Left ventricle myocardium inferior (tissue), 1 donor: Measurements from ENCODE around the gene EVPLL. TPM values are rescaled to one million over a fixed set of nuclear protein-coding genes. Genes with fewer than 3 reads are reported as not detected.
"Not testable (repeated sequence)": the region's sequence is repeated elsewhere in the genome, so short reads cannot be mapped to it uniquely, and the experiment has no call there.

Experiments
- DNase-seq: peaks from one replicate; pipeline ENCODE4 v3.0.0-alpha.2; 2020
- H3K27ac ChIP-seq: fragments of 200-600 bp; replicated peaks from 2 replicates; pipeline ENCODE4 v1.8.0; 2021
- H3K27me3 ChIP-seq: fragments of 200-600 bp; 2 replicates; pipeline ENCODE4 v1.8.0; 2021; ENCODE audit warnings: low read depth
- H3K36me3 ChIP-seq: fragments of 200-600 bp; 2 replicates; pipeline ENCODE4 v1.8.0; 2021
- H3K4me1 ChIP-seq: fragments of 200-600 bp; 2 replicates; pipeline ENCODE4 v1.8.0; 2021
- H3K4me3 ChIP-seq: fragments of 200-600 bp; 2 replicates; pipeline ENCODE4 v1.8.0; 2021; ENCODE audit warnings: mild to moderate bottlenecking, moderate library complexity
- H3K9me3 ChIP-seq: fragments of 200-600 bp; replicated peaks from 2 replicates; pipeline ENCODE4 v1.8.0; 2021
- CTCF ChIP-seq: fragments of 200-600 bp; IDR thresholded peaks from 2 replicates; pipeline ENCODE4 v1.8.0; 2021; ENCODE audit warnings: antibody characterized with exemption, mild to moderate bottlenecking, borderline replicate concordance
- intact Hi-C: fragments of 100-400 bp; cut with micrococcal nuclease; formaldehyde crosslinking; loops from one replicate; pipeline ENCODE4 v1.11.0; 2022
- total RNA-seq: library from RNA; stranded (reverse); fragmentation: NEBNext Ultra II Directional; extraction: Animal tissue kit (Norgen Biotek cat#: 25700); gene quantifications from one replicate; pipeline ENCODE4 v1.2.1, GENCODE V29; 2021
- donor health status: DM: no; HTN: yes; CAD: no; lungs with severe emphysema.

EVPLL gene
- total RNA-seq, 1 donor from 2014 or later: not detected

- H3K9me3 ChIP-seq: peaks cover 1% of the 10 kb centered on the region
- TF ChIP-seq CTCF: no peak
- intact Hi-C loops: no loop called here
- no peak overlapping the region for H3K4me3 ChIP-seq
- no peaks in the 10 kb centered on the region for H3K4me1 ChIP-seq
- H3K36me3 ChIP-seq: no peaks in the 10 kb centered on the region
- H3K27ac ChIP-seq: no peak overlapping the region
- peaks cover 51% of the 10 kb centered on the region for H3K27me3 ChIP-seq
- no peak for DNase-seq
These were observed 3.0 kb downstream of the EVPLL start for GRCh38 chr17:18380471-18381157.

GRCh38 chr17:18381158-18381952 lies 3.8 kb downstream of the EVPLL start:
- Histone ChIP-seq H3K27me3 (peaks cover 54% of the 10 kb centered on the region), H3K4me1 (no peaks in the 10 kb centered on the region), H3K27ac (no peak overlapping the region), H3K9me3 (no peaks in the 10 kb centered on the region), H3K36me3 (no peaks in the 10 kb centered on the region), H3K4me3 (no peak overlapping the region)
- intact Hi-C loops: no loop called here
- DNase-seq: no peak
- no peak for TF ChIP-seq CTCF

GRCh38 chr17:18381953-18382245 lies 4.3 kb downstream of the EVPLL start:
- H3K4me1 ChIP-seq: no peaks in the 10 kb centered on the region
- no peak for DNase-seq
- TF ChIP-seq CTCF: no peak
- H3K4me3 ChIP-seq: no peak overlapping the region
- intact Hi-C loops: no loop called here
- no peaks in the 10 kb centered on the region for H3K36me3 ChIP-seq
- no peaks in the 10 kb centered on the region for H3K9me3 ChIP-seq
- H3K27ac ChIP-seq: no peak overlapping the region
- H3K27me3 ChIP-seq: peaks cover 54% of the 10 kb centered on the region

- no peak overlapping the region for H3K27ac ChIP-seq
These were observed 5.0 kb downstream of the EVPLL start for GRCh38 chr17:18382441-18383078.

GRCh38 chr17:18383079-18383481 lies 5.5 kb downstream of the EVPLL start:
- peaks cover 54% of the 10 kb centered on the region for H3K27me3 ChIP-seq
- intact Hi-C loops, H3K4me3 ChIP-seq, H3K4me1 ChIP-seq, H3K36me3 ChIP-seq, H3K9me3 ChIP-seq, H3K27ac ChIP-seq, DNase-seq: not testable (repeated sequence)

More at GRCh38 chr17:18382441-18383078, 5.0 kb downstream of the EVPLL start:
- no peak for DNase-seq
- H3K27me3 ChIP-seq: peaks cover 54% of the 10 kb centered on the region
- TF ChIP-seq CTCF: no peak
- no peaks in the 10 kb centered on the region for H3K9me3 ChIP-seq
- no peak overlapping the region for H3K4me3 ChIP-seq
- intact Hi-C loops: no loop called here
- H3K4me1 ChIP-seq: no peaks in the 10 kb centered on the region
- H3K36me3 ChIP-seq: no peaks in the 10 kb centered on the region

- peaks cover 53% of the 10 kb centered on the region for H3K27me3 ChIP-seq
- DNase-seq, H3K36me3 ChIP-seq, H3K4me3 ChIP-seq, intact Hi-C loops, H3K27ac ChIP-seq, H3K9me3 ChIP-seq, H3K4me1 ChIP-seq: not testable (repeated sequence)
These were observed 6.7 kb downstream of the EVPLL start for GRCh38 chr17:18384271-18384670.

- intact Hi-C loops, H3K4me3 ChIP-seq: not testable (repeated sequence)
These were observed 10.0 kb downstream of the EVPLL start for GRCh38 chr17:18387583-18387982.

GRCh38 chr17:18388266-18388665 lies 10.7 kb downstream of the EVPLL start:
- DNase-seq, H3K36me3 ChIP-seq, H3K4me1 ChIP-seq, intact Hi-C loops, H3K4me3 ChIP-seq, H3K9me3 ChIP-seq, H3K27ac ChIP-seq: not testable (repeated sequence)
- peaks cover 13% of the 10 kb centered on the region for H3K27me3 ChIP-seq

More at GRCh38 chr17:18387583-18387982, 10.0 kb downstream of the EVPLL start:
- peaks cover 20% of the 10 kb centered on the region for H3K27me3 ChIP-seq
- H3K36me3 ChIP-seq, H3K27ac ChIP-seq, H3K4me1 ChIP-seq, DNase-seq, H3K9me3 ChIP-seq: not testable (repeated sequence)

- intact Hi-C loops: not testable (repeated sequence)
These were observed 11.2 kb downstream of the EVPLL start for GRCh38 chr17:18388728-18389127.

More at GRCh38 chr17:18388728-18389127, 11.2 kb downstream of the EVPLL start:
- H3K27me3 ChIP-seq, H3K9me3 ChIP-seq, H3K36me3 ChIP-seq, DNase-seq, H3K4me3 ChIP-seq, H3K4me1 ChIP-seq, H3K27ac ChIP-seq: not testable (repeated sequence)
